A673 (cell line): Measurements from ENCODE around the gene RIPOR3.
"Not testable (repeated sequence)": the region's sequence is repeated elsewhere in the genome, so short reads cannot be mapped to it uniquely, and the experiment has no call there.

Source experiments
- EZH2 ChIP-seq: fragments of 200-600 bp; sonication (generic); IDR thresholded peaks from 2 replicates; pipeline ENCODE4 v1.6.1; 2017; ENCODE audit warnings: borderline replicate concordance, low read depth, mild to moderate bottlenecking, mixed read lengths, antibody characterized with exemption, low read length; ENCODE audit not compliant: poor library complexity, severe bottlenecking
- TF ChIP-seq, protein P1 (sequence below): fragments of 300-800, 200-600 bp; sonication (generic); conservative IDR thresholded peaks from 2 replicates; pipeline ENCODE4 v1.5.1; 2017; ENCODE audit warnings: low read depth, mild to moderate bottlenecking, antibody characterized with exemption, low read length, moderate library complexity, mixed read lengths

DNA sequence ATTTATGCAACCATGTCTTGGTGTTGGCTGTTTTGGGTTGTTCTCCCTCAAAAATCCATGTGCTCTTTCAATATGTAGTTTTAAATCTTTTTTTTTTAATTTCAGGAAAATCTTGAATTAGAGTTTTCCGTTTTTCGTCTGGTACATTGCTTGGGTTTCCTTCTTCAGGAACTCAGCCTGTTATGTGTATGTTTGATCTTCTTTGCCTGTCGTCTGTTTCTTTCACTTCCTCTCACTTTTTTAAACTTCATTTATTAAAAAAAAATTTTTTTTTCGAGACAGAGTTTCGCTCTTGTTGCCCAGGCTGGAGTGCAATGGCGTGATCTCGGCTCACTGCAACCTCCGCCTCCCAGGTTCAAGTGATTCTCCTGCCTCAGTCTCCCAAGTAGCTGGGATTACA, 151.5 kb downstream of the RIPOR3 start:
- not testable (repeated sequence) for TF ChIP-seq EZH2
- TF ChIP-seq, protein P1, sequence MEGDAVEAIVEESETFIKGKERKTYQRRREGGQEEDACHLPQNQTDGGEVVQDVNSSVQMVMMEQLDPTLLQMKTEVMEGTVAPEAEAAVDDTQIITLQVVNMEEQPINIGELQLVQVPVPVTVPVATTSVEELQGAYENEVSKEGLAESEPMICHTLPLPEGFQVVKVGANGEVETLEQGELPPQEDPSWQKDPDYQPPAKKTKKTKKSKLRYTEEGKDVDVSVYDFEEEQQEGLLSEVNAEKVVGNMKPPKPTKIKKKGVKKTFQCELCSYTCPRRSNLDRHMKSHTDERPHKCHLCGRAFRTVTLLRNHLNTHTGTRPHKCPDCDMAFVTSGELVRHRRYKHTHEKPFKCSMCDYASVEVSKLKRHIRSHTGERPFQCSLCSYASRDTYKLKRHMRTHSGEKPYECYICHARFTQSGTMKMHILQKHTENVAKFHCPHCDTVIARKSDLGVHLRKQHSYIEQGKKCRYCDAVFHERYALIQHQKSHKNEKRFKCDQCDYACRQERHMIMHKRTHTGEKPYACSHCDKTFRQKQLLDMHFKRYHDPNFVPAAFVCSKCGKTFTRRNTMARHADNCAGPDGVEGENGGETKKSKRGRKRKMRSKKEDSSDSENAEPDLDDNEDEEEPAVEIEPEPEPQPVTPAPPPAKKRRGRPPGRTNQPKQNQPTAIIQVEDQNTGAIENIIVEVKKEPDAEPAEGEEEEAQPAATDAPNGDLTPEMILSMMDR, result not testable (repeated sequence)
